Activated naive CD4-positive, alpha-beta T cell treated with anti-CD3 and anti-CD28 coated beads, Interleukin-2, amount 10 ng/mL, durations not matched to agents 5 hours and 36 hours (primary cell): ENCODE data around the gene ETV5. TPM values are rescaled to one million over a fixed set of nuclear protein-coding genes. Genes with fewer than 3 reads are reported as not detected.

ENCODE experiments used
- total RNA-seq, 2 experiments: library from RNA; stranded (reverse); gene quantifications; one replicate each; pipeline ENCODE4 v1.2.3, GENCODE V29; 2021

Gene ETV5
- 1 to 10 TPM; 2.0 to 2.3 TPM for total RNA-seq

DNA sequence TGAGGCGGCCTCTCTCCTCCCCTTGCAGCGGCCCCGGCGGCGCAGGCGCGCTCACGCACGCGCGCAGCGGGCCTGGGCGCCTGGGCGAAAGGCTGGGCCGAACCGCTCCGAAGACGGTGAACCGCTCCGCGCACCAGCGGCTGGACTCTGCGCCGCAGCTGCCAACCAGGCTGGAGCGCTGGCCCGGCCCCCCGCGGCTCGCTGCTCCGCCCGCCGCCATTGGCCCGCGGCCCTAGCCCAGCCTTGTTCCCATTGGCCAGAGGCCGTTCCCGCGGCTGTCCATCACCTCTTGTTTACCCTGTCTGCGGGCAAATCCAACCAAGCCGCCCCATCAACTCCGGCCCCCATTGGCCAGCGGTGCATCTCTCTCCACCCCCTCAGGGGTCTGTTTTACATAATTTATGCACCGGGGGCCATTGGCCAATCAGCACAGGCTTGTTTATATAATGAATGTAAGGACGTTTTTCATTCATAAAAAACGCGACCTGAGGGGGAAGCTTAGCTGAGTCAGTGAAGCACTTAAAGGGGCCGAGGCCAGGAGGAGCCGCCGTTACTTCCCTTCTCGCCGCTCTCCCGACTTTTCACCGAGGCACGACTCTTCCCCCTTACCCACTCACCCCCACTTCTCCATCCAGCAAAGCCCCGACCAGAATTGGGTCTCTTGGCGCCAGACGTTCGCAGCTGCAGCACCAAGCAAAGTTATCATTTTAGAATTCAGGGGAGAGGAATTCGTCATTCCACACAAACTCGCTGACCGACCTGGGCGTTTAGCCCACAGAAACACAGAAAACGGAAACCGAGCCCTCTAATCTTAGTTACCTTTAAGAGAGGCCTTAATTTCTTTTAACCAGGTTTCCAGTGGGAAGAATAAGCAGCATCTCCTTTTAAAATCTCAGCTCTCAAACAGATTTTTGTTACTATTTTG lies at the start of gene ETV5:
Gene ETV5 (minus strand): TSS at position 149 of the 925 bp plus-strand sequence. CDS start 3,221 bp downstream, outside the sequence.

Other genes with a start within 250 kb of the ETV5 start
- 100 to 1,000 TPM; 204 to 208 TPM for gene TRA2B, start 171.1 kb downstream of the ETV5 start, total RNA-seq